GM12878 (cell line): Measurements from ENCODE around the gene ASS1.
"Not testable (repeated sequence)": the region's sequence is repeated elsewhere in the genome, so short reads cannot be mapped to it uniquely, and the experiment has no call there.

Experiments used
- FOXK2 ChIP-seq: fragments of 450-650 bp; IDR thresholded peaks from 2 replicates; pipeline ENCODE4 v1.6.1; 2017; ENCODE audit warnings: mild to moderate bottlenecking, moderate library complexity
- KDM1A ChIP-seq: fragments of 200-600 bp; sonication (generic); IDR thresholded peaks from 2 replicates; pipeline ENCODE4 v1.6.1; 2016; ENCODE audit warnings: borderline replicate concordance
- TF ChIP-seq, protein P1 (sequence below), 3 experiments: IDR thresholded peaks in 2 of 3; conservative IDR thresholded peaks in 1 of 3; 2 replicates each; pipeline ENCODE4 v1.5.1; 2011; ENCODE audit warnings: low read depth in 3 of 3, low read length in 3 of 3, mild to moderate bottlenecking in 3 of 3, control low read depth in 2 of 3, moderate library complexity in 2 of 3, inconsistent platforms in 1 of 3, mixed read lengths in 1 of 3; ENCODE audit not compliant: control insufficient read depth in 2 of 3, insufficient read depth in 1 of 3; ENCODE audit errors: extremely low read depth in 1 of 3

DNA sequence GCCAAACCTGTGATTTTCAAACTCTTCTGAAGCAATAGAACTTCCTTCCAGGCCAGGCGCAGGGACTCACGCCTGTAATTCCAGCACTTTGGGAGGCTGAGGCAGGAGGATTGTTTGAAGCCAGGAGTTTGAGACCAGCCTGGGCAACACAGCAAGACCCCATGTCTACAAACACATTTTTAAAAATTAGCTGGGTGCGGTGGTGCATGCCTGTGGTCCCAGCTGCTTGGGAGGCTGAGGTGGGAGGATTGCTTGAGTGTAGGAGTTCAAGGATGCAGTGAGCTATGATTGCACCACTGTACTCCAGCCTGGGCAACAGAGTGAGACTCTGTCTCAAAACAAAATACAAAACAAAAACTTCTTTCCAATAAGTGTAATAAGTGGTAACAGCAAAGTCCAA is 43.0 kb upstream of the ASS1 start:
- TF ChIP-seq FOXK2, KDM1A: not testable (repeated sequence)
- TF ChIP-seq, protein P1, sequence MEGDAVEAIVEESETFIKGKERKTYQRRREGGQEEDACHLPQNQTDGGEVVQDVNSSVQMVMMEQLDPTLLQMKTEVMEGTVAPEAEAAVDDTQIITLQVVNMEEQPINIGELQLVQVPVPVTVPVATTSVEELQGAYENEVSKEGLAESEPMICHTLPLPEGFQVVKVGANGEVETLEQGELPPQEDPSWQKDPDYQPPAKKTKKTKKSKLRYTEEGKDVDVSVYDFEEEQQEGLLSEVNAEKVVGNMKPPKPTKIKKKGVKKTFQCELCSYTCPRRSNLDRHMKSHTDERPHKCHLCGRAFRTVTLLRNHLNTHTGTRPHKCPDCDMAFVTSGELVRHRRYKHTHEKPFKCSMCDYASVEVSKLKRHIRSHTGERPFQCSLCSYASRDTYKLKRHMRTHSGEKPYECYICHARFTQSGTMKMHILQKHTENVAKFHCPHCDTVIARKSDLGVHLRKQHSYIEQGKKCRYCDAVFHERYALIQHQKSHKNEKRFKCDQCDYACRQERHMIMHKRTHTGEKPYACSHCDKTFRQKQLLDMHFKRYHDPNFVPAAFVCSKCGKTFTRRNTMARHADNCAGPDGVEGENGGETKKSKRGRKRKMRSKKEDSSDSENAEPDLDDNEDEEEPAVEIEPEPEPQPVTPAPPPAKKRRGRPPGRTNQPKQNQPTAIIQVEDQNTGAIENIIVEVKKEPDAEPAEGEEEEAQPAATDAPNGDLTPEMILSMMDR (IDR thresholded peaks at IDR 0.05 in 2 of 3, conservative IDR thresholded peaks at IDR 0.05 in 1 of 3; ENCODE audit: control insufficient read depth in 2 of 3, extremely low read depth in 1 of 3, insufficient read depth in 1 of 3, low read depth in 3 of 3, low read length in 3 of 3) = not testable (repeated sequence)
